Bronchial epithelial cell (primary cell): ENCODE results near the gene RASSF5. TPM values are rescaled to one million over a fixed set of nuclear protein-coding genes. Genes with fewer than 3 reads are reported as not detected.
"Not testable (repeated sequence)": the region's sequence is repeated elsewhere in the genome, so short reads cannot be mapped to it uniquely, and the experiment has no call there.

Source experiments
- DNase-seq: peaks from one replicate; pipeline ENCODE4 v3.0.0-alpha.2; 2010; ENCODE audit warnings: low read depth
- FAIRE-seq: peaks from 2 replicates; lab custom pipeline; 2011; peaks lifted over from hg19 to GRCh38; lab: Jason Lieb, UNC
- H3K27me3 ChIP-seq: 2 replicates; pipeline ENCODE4 v1.5.1; 2011; ENCODE audit warnings: low read length; ENCODE audit not compliant: control insufficient read depth, insufficient read depth
- H3K36me3 ChIP-seq: 2 replicates; pipeline ENCODE4 v1.5.1; 2011; ENCODE audit warnings: low read length; ENCODE audit not compliant: control insufficient read depth, insufficient read depth
- H3K4me3 ChIP-seq: 2 replicates; pipeline ENCODE4 v1.5.1; 2011; ENCODE audit warnings: mild to moderate bottlenecking, low read depth, low read length, control low read depth
- total RNA-seq: library from RNA; depleted of rRNA; stranded (reverse); fragments of >200 nt; gene quantifications from 2 replicates; pipeline ENCODE4 v1.2.1, GENCODE V29; 2014
- TF ChIP-seq, protein P1 (sequence below): IDR thresholded peaks from 2 replicates; pipeline ENCODE4 v1.5.1; 2011; ENCODE audit warnings: mild to moderate bottlenecking, moderate library complexity, low read length, control low read depth, inconsistent platforms; ENCODE audit not compliant: insufficient read depth, severe bottlenecking

RASSF5 gene
- total RNA-seq, 1 donor from 2014 or later: 3.4 TPM

DNA sequence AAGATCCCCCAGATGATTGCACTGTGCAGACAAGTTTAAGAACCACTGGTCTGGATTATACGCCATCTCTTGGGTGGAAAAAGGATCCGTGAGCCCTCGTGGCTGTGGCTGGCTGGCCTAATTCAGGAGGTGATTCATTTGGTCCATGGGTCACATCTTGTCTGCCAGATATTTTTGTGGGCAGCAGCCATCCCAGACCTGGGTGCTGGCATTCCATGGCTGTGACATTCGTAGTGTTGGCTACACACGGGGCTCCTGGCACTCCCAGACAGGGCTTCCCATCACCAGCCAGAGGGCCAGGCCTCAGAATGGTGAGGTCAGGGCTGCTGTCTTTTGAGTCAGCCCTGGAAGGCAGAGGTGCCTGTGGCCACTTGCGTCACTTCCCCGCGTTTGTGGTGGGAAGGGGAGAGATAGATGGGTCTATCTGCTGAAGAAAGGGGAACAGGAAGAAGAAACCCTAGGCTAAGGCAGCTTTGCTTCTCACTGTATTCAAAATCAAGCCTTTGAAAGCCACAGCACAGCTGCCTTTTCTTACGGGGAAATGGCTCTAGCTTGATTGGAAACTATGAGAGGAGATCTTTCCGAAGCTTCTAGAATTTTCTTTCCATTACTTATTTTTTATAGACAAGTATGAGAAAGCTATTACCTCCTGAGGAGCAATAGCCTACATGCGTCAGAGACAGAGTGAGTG lies 72.6 kb downstream of the RASSF5 start:
- DNase-seq: no peak
- FAIRE-seq: no peak
- TF ChIP-seq, protein P1, sequence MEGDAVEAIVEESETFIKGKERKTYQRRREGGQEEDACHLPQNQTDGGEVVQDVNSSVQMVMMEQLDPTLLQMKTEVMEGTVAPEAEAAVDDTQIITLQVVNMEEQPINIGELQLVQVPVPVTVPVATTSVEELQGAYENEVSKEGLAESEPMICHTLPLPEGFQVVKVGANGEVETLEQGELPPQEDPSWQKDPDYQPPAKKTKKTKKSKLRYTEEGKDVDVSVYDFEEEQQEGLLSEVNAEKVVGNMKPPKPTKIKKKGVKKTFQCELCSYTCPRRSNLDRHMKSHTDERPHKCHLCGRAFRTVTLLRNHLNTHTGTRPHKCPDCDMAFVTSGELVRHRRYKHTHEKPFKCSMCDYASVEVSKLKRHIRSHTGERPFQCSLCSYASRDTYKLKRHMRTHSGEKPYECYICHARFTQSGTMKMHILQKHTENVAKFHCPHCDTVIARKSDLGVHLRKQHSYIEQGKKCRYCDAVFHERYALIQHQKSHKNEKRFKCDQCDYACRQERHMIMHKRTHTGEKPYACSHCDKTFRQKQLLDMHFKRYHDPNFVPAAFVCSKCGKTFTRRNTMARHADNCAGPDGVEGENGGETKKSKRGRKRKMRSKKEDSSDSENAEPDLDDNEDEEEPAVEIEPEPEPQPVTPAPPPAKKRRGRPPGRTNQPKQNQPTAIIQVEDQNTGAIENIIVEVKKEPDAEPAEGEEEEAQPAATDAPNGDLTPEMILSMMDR: no peak
- peaks cover 2% of the 10 kb centered on the region for H3K36me3 ChIP-seq
- H3K4me3 ChIP-seq: no peak overlapping the region
- H3K27me3 ChIP-seq: no peaks in the 10 kb centered on the region

DNA sequence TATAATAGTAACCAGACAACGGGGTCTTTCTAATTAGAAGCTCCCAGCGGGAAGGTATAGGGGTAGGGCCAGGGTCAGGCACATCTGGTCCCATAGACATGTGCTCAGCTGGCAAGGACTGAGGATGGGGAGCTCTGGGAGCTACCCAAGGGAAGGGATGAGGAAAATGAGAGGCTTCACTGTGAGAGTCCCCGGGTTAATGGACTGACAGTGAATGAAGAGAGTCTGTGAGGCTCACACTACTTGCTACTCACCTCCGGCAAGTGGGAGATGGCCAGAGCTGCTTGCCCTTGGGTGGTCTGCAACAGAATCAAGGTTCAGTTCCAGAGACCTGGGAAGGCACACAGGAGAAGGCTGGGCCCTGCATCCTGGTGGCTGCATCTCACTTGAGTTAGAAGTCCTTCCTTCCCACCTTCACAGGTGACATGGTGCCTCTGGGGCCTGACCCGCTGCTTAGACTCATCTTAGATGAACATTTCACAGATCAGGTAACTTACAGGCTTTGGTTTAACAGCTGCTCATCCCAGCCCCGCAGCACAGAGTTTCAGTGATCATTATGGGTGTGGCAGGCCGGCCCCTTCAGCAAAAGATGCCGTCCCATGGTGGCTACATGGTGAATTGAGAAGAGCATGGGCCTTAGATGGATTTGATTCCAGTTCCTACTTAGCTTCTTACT lies 73.2 kb downstream of the RASSF5 start:
- FAIRE-seq (no peak), DNase-seq (no peak)
- H3K4me3 ChIP-seq: no peak overlapping the region
- H3K27me3 ChIP-seq: no peaks in the 10 kb centered on the region
- H3K36me3 ChIP-seq: peaks cover 4% of the 10 kb centered on the region
- TF ChIP-seq, protein P1: no peak

DNA sequence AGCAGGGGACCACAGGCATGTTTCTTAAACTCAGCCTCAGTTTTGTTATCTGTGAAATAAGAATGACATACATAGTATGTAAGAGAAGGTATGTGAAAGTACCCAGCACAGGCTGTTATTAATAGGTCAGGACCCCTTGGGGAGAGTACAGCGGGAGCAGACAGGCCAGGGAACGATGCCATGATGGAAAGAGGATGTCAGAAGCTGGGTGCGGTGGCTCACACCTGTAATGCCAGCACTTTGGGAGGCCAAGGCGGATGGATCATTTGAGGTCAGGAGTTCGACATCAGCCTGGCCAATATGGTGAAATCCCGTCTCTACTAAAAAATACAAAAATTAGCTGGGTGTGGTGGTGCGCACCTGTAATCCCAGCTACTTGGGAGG lies 73.8 kb downstream of the RASSF5 start:
- H3K4me3 ChIP-seq, DNase-seq, H3K27me3 ChIP-seq, FAIRE-seq, H3K36me3 ChIP-seq: not testable (repeated sequence)

DNA sequence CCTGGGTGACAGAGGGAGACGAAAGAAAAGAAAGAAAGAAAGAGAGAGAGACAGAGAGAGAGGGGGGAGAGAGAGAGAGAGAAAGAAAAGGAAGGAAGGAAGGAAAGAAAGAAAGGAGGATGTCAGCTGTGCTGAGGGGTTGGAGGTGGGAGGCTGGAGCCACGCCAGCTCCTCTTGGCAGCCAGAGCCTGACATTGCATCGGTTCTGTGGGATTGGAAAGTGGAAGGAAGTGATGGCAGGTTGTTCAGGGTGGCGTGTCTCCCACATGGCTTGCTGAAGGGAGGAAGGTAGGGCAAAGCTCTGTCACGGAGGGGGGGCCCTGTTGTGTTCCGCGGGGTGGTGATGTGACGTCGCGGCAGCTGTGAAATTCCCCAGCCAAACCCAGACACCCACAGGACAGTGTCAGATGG lies 74.2 kb downstream of the RASSF5 start:
- H3K4me3 ChIP-seq: no peak overlapping the region
- TF ChIP-seq, protein P1: no peak
- H3K36me3 ChIP-seq: peaks cover 4% of the 10 kb centered on the region
- FAIRE-seq (no peak), DNase-seq (no peak)
- H3K27me3 ChIP-seq: no peaks in the 10 kb centered on the region

DNA sequence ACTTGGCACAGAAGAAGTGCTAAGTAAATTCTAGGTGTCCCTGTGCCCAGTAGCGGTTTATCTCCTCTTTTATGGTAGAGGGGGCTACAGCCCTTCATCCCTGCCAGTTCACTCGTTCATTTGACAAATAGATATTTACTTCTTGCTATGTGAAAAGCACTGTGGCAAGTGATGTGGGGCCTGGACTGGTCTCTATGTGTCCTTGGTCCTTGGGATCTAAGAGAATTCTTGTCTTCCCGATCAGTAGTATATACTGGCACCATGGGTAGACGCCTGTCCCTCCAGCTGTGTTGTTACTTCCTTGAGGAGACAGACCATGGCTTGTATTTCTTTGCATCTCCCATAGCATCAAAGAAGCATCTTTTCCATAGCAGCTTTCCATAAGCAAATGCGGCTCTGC lies 75.2 kb downstream of the RASSF5 start:
- FAIRE-seq: no peak
- Histone ChIP-seq H3K36me3 (peaks cover 4% of the 10 kb centered on the region), H3K4me3 (no peak overlapping the region), H3K27me3 (no peaks in the 10 kb centered on the region)
- TF ChIP-seq, protein P1: no peak
- no peak for DNase-seq

DNA sequence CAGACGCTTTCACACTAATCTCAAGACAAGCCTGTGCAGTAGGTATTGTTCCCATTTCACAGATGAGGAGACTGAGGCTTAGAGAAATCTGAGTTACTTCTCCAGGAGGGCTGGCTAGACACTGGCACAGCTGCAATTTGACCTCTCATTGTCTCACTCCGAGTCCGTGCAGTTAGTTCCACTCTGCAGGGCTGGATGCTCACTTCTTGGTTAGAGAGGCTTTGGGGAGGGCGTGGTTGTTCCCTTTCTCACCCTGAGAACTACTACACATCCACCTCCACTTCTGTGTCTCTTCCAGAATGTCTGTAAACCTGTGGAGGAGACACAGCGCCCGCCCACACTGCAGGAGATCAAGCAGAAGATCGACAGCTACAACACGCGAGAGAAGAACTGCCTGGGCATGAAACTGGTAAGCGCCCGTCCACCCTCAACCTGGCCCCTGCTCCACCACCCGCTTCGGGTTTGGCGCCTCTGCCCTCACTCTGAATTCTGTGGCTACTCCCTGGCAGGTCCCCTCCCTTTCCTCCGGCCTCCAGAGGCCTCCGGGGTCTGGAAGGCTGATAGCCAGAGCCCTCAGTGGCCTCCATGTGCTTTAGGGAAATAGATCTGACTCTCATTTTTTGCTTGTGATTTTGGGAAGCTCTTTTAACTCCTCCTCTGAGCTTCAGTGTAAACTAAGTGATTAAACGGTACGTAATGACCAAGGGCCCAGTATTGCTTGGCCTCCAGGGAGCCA lies 75.8 kb downstream of the RASSF5 start:
- TF ChIP-seq, protein P1: no peak
- DNase-seq: no peak
- no peaks in the 10 kb centered on the region for H3K27me3 ChIP-seq
- peaks cover 4% of the 10 kb centered on the region for H3K36me3 ChIP-seq
- no peak for FAIRE-seq
- no peak overlapping the region for H3K4me3 ChIP-seq
